Upper lobe of left lung (tissue), 4 donors: Measurements from ENCODE around the gene CCNJ.

Experiments
- POLR2A ChIP-seq, 4 donors: fragments of 450-650 bp; IDR thresholded peaks; one replicate each; pipeline ENCODE4 v1.5.1; 2016 to 2017; ENCODE audit warnings: antibody characterized with exemption in 4 of 4, mild to moderate bottlenecking in 2 of 4
- TF ChIP-seq, protein P1 (sequence below), 6 experiments: fragments of 450-650 bp in 4 of 6; fragments of 200-600 bp in 2 of 6; sonication (generic) in 2 of 6; IDR thresholded peaks; one replicate each; pipeline ENCODE4 v1.5.1; 2016 to 2019; ENCODE audit warnings: antibody characterized with exemption in 6 of 6

- TF ChIP-seq POLR2A (IDR thresholded peaks at IDR 0.05) = peak; percentile 40 to 91 (median 74)
- TF ChIP-seq, protein P1, sequence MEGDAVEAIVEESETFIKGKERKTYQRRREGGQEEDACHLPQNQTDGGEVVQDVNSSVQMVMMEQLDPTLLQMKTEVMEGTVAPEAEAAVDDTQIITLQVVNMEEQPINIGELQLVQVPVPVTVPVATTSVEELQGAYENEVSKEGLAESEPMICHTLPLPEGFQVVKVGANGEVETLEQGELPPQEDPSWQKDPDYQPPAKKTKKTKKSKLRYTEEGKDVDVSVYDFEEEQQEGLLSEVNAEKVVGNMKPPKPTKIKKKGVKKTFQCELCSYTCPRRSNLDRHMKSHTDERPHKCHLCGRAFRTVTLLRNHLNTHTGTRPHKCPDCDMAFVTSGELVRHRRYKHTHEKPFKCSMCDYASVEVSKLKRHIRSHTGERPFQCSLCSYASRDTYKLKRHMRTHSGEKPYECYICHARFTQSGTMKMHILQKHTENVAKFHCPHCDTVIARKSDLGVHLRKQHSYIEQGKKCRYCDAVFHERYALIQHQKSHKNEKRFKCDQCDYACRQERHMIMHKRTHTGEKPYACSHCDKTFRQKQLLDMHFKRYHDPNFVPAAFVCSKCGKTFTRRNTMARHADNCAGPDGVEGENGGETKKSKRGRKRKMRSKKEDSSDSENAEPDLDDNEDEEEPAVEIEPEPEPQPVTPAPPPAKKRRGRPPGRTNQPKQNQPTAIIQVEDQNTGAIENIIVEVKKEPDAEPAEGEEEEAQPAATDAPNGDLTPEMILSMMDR (IDR thresholded peaks at IDR 0.05) = peak in 4 of 6 experiments; percentile 18 to 55 (median 42)
These were observed at the start of gene CCNJ for GRCh38 chr10:96043033-96043892.
